Measurements from ENCODE around the gene C3orf18.
"Not testable (repeated sequence)": the region's sequence is repeated elsewhere in the genome, so short reads cannot be mapped to it uniquely, and the experiment has no call there.

Gene C3orf18

GRCh38 chr3:50519471-50520089 lies 48.0 kb downstream of the C3orf18 start:
- DNase-seq, result no peak

DNA sequence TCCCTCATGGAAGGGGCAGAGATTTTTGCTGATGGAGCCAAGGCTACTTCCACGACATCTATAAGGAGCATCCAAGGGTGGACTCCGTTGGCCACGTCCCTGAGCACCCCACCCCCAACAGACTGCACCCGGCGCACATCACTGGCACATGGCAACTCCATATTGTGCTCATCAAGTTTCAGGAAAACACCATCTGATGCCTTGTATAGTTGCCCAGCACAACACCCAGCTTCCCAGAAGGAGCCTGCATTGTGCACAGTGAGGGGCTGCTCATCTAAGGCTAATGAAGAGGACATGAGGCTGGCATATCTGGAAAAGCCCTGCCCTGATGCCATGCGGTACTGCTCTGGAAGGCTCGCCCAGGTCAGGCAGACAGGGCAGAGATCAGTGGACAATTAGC lies 49.1 kb downstream of the C3orf18 start:
- no peak for DNase-seq

DNA sequence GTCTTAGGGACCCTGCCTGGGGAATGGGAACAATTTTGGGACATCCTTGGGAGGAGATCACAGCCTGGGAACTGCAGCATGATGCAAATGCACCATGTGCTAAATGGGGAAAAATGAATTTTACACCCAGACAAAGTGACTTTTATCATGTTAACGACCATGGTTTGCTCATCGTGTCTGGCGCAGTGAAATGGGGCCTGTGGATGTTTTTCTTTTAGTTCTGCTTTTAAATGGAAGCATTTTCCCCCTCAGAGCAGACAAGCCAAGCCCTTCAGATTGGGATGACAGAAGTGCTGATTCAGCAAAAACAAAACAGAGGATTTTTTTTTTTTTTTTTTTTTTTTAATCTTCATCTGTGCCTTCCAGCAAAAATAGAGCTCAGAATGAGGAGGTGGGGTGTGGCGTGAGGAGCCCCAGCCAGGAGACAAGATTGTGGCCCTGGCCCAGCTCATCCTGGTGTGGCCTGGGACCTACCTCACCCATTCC lies 49.8 kb downstream of the C3orf18 start:
- DNase-seq, result no peak

DNA sequence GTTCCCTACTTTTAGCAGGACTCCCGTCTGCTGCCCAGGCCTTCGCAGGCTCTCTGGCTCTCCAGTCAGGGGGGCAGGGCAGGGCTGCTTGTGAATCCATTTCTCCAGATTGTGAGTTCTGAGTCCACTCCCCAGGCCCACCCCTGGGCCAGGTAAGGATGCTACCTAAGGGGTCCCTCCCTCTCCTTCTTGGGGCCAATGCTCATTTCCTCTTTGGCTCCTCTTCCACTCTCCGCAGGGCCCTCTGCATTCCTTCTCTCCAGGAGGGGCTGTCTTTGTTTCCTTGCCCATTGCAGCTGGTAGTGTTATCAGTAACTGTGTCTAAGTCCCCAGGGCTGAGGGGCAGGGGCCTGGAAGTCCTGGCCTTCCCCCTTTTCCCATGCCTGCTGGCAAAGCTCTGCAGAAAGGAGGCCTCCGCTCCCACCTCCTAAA lies 51.1 kb downstream of the C3orf18 start:
- no peak for DNase-seq

GRCh38 chr3:50515565-50516439 lies 51.7 kb downstream of the C3orf18 start:
- no peak for DNase-seq

GRCh38 chr3:50512908-50513307 lies 54.6 kb downstream of the C3orf18 start:
- DNase-seq, result not testable (repeated sequence)

GRCh38 chr3:50512131-50512530 lies 55.4 kb downstream of the C3orf18 start:
- no peak for DNase-seq

GRCh38 chr3:50510325-50510724 lies 57.2 kb downstream of the C3orf18 start:
- no peak for DNase-seq

- no peak for DNase-seq
Measured at GRCh38 chr3:50509715-50510114, 57.8 kb downstream of the C3orf18 start.

DNA sequence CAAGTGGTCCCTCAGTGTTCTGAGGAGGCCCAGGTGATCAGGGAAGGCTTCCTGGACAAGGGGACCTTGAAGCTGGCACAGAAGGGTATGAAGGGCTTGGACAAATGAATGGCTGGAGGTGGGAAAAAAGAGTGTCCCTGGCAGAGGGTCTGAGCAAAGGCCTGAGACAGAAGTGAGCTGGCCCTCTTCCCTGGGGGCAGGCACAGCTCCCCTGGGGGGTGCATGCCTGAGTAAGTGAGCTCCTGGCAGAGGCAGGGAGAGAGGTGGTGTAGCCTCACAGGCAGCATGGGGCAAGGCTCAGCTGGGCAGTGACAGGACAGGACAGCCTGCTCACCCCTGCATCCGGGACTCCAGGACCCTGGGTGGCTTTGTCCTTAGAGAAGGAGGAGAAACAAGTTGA lies 58.7 kb downstream of the C3orf18 start:
- DNase-seq, result no peak
